Trophoblast cell (in vitro differentiated cells and primary cell): Measurements from ENCODE around the gene MYH7.

Experiments
- DNase-seq, 2 donors: peaks; one replicate each; pipeline ENCODE4 v3.0.0-alpha.2; 2016
- H2AFZ ChIP-seq: 2 replicates; pipeline ENCODE4 v1.6.1; 2013; ENCODE audit warnings: low read length, moderate library complexity, mild to moderate bottlenecking; ENCODE audit not compliant: insufficient read depth, poor library complexity
- H2AK5ac ChIP-seq: 2 replicates; pipeline ENCODE4 v1.6.1; 2013; ENCODE audit warnings: mild to moderate bottlenecking, low read length
- H2BK120ac ChIP-seq: 2 replicates; pipeline ENCODE4 v1.6.1; 2013; ENCODE audit warnings: low read length, mild to moderate bottlenecking, moderate library complexity; ENCODE audit not compliant: insufficient read depth, poor library complexity
- H2BK12ac ChIP-seq: 2 replicates; pipeline ENCODE4 v1.6.1; 2013; ENCODE audit warnings: mild to moderate bottlenecking, low read length, moderate library complexity
- H2BK5ac ChIP-seq: 2 replicates; pipeline ENCODE4 v1.6.1; 2013; ENCODE audit warnings: low read length, low read depth, moderate library complexity, mild to moderate bottlenecking; ENCODE audit not compliant: poor library complexity
- H3K14ac ChIP-seq: 2 replicates; pipeline ENCODE4 v1.6.1; 2013; ENCODE audit warnings: mild to moderate bottlenecking, low read length
- H3K18ac ChIP-seq: 2 replicates; pipeline ENCODE4 v1.6.1; 2013; ENCODE audit warnings: mild to moderate bottlenecking, low read length
- H3K23ac ChIP-seq: 2 replicates; pipeline ENCODE4 v1.6.1; 2013; ENCODE audit warnings: low read length
- H3K27ac ChIP-seq: 2 replicates; pipeline ENCODE4 v1.5.1; 2013; ENCODE audit warnings: low read depth, mild to moderate bottlenecking, inconsistent platforms, low read length, moderate library complexity
- H3K27me3 ChIP-seq: 2 replicates; pipeline ENCODE4 v1.6.1; 2013; ENCODE audit warnings: inconsistent platforms, mild to moderate bottlenecking, low read length, moderate library complexity; ENCODE audit not compliant: insufficient read depth
- H3K36me3 ChIP-seq, 2 experiments: 1 replicate in 1 of 2; 2 replicates in 1 of 2; pipeline ENCODE4 v1.6.1; 2013; ENCODE audit warnings: low read length in 2 of 2, mild to moderate bottlenecking in 2 of 2, moderate library complexity in 1 of 2; ENCODE audit not compliant: insufficient read depth in 2 of 2, control insufficient read depth in 1 of 2
- H3K4ac ChIP-seq: 2 replicates; pipeline ENCODE4 v1.6.1; 2013; ENCODE audit warnings: low read depth, mild to moderate bottlenecking, low read length, moderate library complexity
- H3K4me1 ChIP-seq, 2 experiments: 1 replicate in 1 of 2; 2 replicates in 1 of 2; pipeline ENCODE4 v1.6.1; 2013; ENCODE audit warnings: low read length in 2 of 2, mild to moderate bottlenecking in 2 of 2, moderate library complexity in 1 of 2; ENCODE audit not compliant: insufficient read depth in 2 of 2, control insufficient read depth in 1 of 2
- H3K4me2 ChIP-seq: 2 replicates; pipeline ENCODE4 v1.6.1; 2013; ENCODE audit warnings: inconsistent platforms, mild to moderate bottlenecking, low read length, moderate library complexity
- H3K4me3 ChIP-seq: 2 replicates; pipeline ENCODE4 v1.5.1; 2013; ENCODE audit warnings: mild to moderate bottlenecking, low read depth, low read length, inconsistent platforms
- H3K79me1 ChIP-seq: one replicate; pipeline ENCODE4 v1.6.1; 2013; ENCODE audit warnings: low read length
- H3K79me2 ChIP-seq: 2 replicates; pipeline ENCODE4 v1.6.1; 2013; ENCODE audit warnings: low read length, mild to moderate bottlenecking; ENCODE audit not compliant: control insufficient read depth, insufficient read depth, poor library complexity
- H3K9ac ChIP-seq: 2 replicates; pipeline ENCODE4 v1.6.1; 2013; ENCODE audit warnings: mild to moderate bottlenecking, low read length
- H3K9me3 ChIP-seq: 2 replicates; pipeline ENCODE4 v1.6.1; 2013; ENCODE audit warnings: low read depth, mild to moderate bottlenecking, control low read depth, inconsistent platforms, low read length; ENCODE audit not compliant: insufficient read depth
- H4K12ac ChIP-seq: 2 replicates; pipeline ENCODE4 v1.6.1; 2013; ENCODE audit warnings: low read depth, mild to moderate bottlenecking, low read length, moderate library complexity
- H4K8ac ChIP-seq: 2 replicates; pipeline ENCODE4 v1.6.1; 2013; ENCODE audit warnings: low read depth, mild to moderate bottlenecking, low read length, moderate library complexity
- H4K91ac ChIP-seq: one replicate; pipeline ENCODE4 v1.6.1; 2013; ENCODE audit warnings: low read depth, mild to moderate bottlenecking, low read length, moderate library complexity
- WGBS: extraction: QIAGEN DNeasy Blood & Tissue Kit; methylation state at CpG from one replicate; pipeline ENCODE4 v1.1.7; 2013; ENCODE audit warnings: missing lambda C conversion rate; ENCODE audit not compliant: insufficient read length, insufficient coverage; ENCODE audit errors: extremely low coverage; 5-methylcytosine and 5-hydroxymethylcytosine counted together

Gene MYH7

GRCh38 chr14:23434488-23435222 lies 805 bp downstream of the MYH7 start:
- no peaks in the 10 kb centered on the region for H3K79me2 ChIP-seq
- no peaks in the 10 kb centered on the region for H3K79me1 ChIP-seq
- peak overlapping the region; percentile 1 for H3K4me3 ChIP-seq
- DNase-seq: no peak
- no peak overlapping the region for H3K4ac ChIP-seq
- no peak overlapping the region for H2AK5ac ChIP-seq
- H4K8ac ChIP-seq: no peak overlapping the region
- H2BK5ac ChIP-seq: no peak overlapping the region
- H3K14ac ChIP-seq: no peak overlapping the region
- no peak overlapping the region for H4K91ac ChIP-seq
- H3K27ac ChIP-seq: no peak overlapping the region
- peaks cover 8% of the 10 kb centered on the region for H3K9me3 ChIP-seq
- no peak overlapping the region for H4K12ac ChIP-seq
- H2AFZ ChIP-seq: no peak overlapping the region
- H3K23ac ChIP-seq: no peak overlapping the region
- no peak overlapping the region for H3K18ac ChIP-seq
- H3K36me3 ChIP-seq: no peaks in the 10 kb centered on the region
- H2BK12ac ChIP-seq: no peak overlapping the region
- no peak overlapping the region for H3K4me2 ChIP-seq
- H3K4me1 ChIP-seq: peaks cover 4 to 5% of the 10 kb centered on the region in 2 experiments
- WGBS: no CpG with 5 or more reads among the region's 8 CpGs
- H3K9ac ChIP-seq: no peak overlapping the region
- no peak overlapping the region for H2BK120ac ChIP-seq
- no peaks in the 10 kb centered on the region for H3K27me3 ChIP-seq

GRCh38 chr14:23433457-23433856 lies 2.0 kb downstream of the MYH7 start:
- WGBS: no CpG with 5 or more reads among the region's 10 CpGs
- Histone ChIP-seq H3K79me2 (no peaks in the 10 kb centered on the region), H3K9me3 (peaks cover 9% of the 10 kb centered on the region), H3K36me3 (no peaks in the 10 kb centered on the region), H3K4me1 (peaks cover 4 to 5% of the 10 kb centered on the region in 2 experiments), H3K14ac (no peak overlapping the region), H4K12ac (no peak overlapping the region), H3K23ac (no peak overlapping the region), H2AK5ac (no peak overlapping the region), H3K27ac (no peak overlapping the region), H4K8ac (no peak overlapping the region), H2BK5ac (no peak overlapping the region), H3K18ac (no peak overlapping the region), H3K4me2 (no peak overlapping the region), H3K9ac (no peak overlapping the region), H3K4me3 (no peak overlapping the region), H3K79me1 (no peaks in the 10 kb centered on the region), H2BK120ac (no peak overlapping the region), H3K4ac (no peak overlapping the region), H2BK12ac (no peak overlapping the region), H2AFZ (no peak overlapping the region), H4K91ac (no peak overlapping the region), H3K27me3 (no peaks in the 10 kb centered on the region)
- DNase-seq: no peak

GRCh38 chr14:23432946-23433345 lies 2.5 kb downstream of the MYH7 start:
- H3K4ac ChIP-seq: no peak overlapping the region
- no peak overlapping the region for H3K14ac ChIP-seq
- H4K12ac ChIP-seq: no peak overlapping the region
- H2BK120ac ChIP-seq: no peak overlapping the region
- no peak overlapping the region for H2AFZ ChIP-seq
- no peak overlapping the region for H4K8ac ChIP-seq
- H2AK5ac ChIP-seq: no peak overlapping the region
- no peak overlapping the region for H3K27ac ChIP-seq
- no CpG with 5 or more reads among the region's 10 CpGs for WGBS
- no peaks in the 10 kb centered on the region for H3K36me3 ChIP-seq
- no peak for DNase-seq
- peaks cover 4 to 5% of the 10 kb centered on the region in 2 experiments for H3K4me1 ChIP-seq
- no peak overlapping the region for H2BK12ac ChIP-seq
- no peak overlapping the region for H3K18ac ChIP-seq
- H3K79me1 ChIP-seq: no peaks in the 10 kb centered on the region
- no peak overlapping the region for H3K9ac ChIP-seq
- H3K27me3 ChIP-seq: no peaks in the 10 kb centered on the region
- no peak overlapping the region for H3K23ac ChIP-seq
- no peak overlapping the region for H3K4me3 ChIP-seq
- H3K9me3 ChIP-seq: peaks cover 9% of the 10 kb centered on the region
- no peak overlapping the region for H3K4me2 ChIP-seq
- no peak overlapping the region for H2BK5ac ChIP-seq
- no peak overlapping the region for H4K91ac ChIP-seq
- no peaks in the 10 kb centered on the region for H3K79me2 ChIP-seq

GRCh38 chr14:23432102-23432925 lies 3.1 kb downstream of the MYH7 start:
- no peak overlapping the region for H2BK120ac ChIP-seq
- H3K23ac ChIP-seq: no peak overlapping the region
- DNase-seq: no peak
- no peaks in the 10 kb centered on the region for H3K36me3 ChIP-seq
- peaks cover 9% of the 10 kb centered on the region for H3K9me3 ChIP-seq
- H3K4me2 ChIP-seq: no peak overlapping the region
- no peak overlapping the region for H2AFZ ChIP-seq
- H3K79me1 ChIP-seq: no peaks in the 10 kb centered on the region
- no peak overlapping the region for H3K4ac ChIP-seq
- H2BK5ac ChIP-seq: no peak overlapping the region
- H4K12ac ChIP-seq: no peak overlapping the region
- H2BK12ac ChIP-seq: no peak overlapping the region
- H3K4me3 ChIP-seq: no peak overlapping the region
- no peak overlapping the region for H4K8ac ChIP-seq
- no peak overlapping the region for H2AK5ac ChIP-seq
- no peak overlapping the region for H3K27ac ChIP-seq
- peaks cover 4 to 5% of the 10 kb centered on the region in 2 experiments for H3K4me1 ChIP-seq
- H3K18ac ChIP-seq: no peak overlapping the region
- 100% methylated on average over 2 of the region's 17 CpGs for WGBS
- H3K27me3 ChIP-seq: no peaks in the 10 kb centered on the region
- no peak overlapping the region for H3K14ac ChIP-seq
- no peaks in the 10 kb centered on the region for H3K79me2 ChIP-seq
- no peak overlapping the region for H3K9ac ChIP-seq
- no peak overlapping the region for H4K91ac ChIP-seq
